Mucosa of stomach (tissue), 1 donor: ENCODE results near the gene TSSK2.

Source experiments
- H3K27me3 ChIP-seq: one replicate; pipeline ENCODE4 v1.7.0; 2013; ENCODE audit warnings: mild to moderate bottlenecking, low read length; ENCODE audit not compliant: control insufficient read depth, insufficient read depth
- H3K36me3 ChIP-seq: one replicate; pipeline ENCODE4 v1.7.0; 2013; ENCODE audit warnings: low read length; ENCODE audit not compliant: control insufficient read depth, insufficient read depth
- H3K4me1 ChIP-seq: one replicate; pipeline ENCODE4 v1.7.0; 2013; ENCODE audit warnings: mild to moderate bottlenecking, low read length; ENCODE audit not compliant: control insufficient read depth, insufficient read depth
- H3K4me3 ChIP-seq: one replicate; pipeline ENCODE4 v1.7.0; 2013; ENCODE audit warnings: low read length
- H3K9ac ChIP-seq: one replicate; pipeline ENCODE4 v1.7.0; 2013; ENCODE audit warnings: mild to moderate bottlenecking, low read length, moderate library complexity
- H3K9me3 ChIP-seq: one replicate; pipeline ENCODE4 v1.7.0; 2013; ENCODE audit warnings: mild to moderate bottlenecking, low read length, moderate library complexity; ENCODE audit not compliant: control insufficient read depth
- donor health status: Pancreatic carcinoma.

TSSK2 gene

GRCh38 chr22:19178657-19179496, 47.8 kb downstream of the TSSK2 start, which contains the start of gene SLC25A1:
TSS of gene SLC25A1 (minus strand) at chr22:19178736. CDS start at chr22:19178673, 63 bp downstream.
- Histone ChIP-seq H3K9ac (peak within 1 kb of the TSS; percentile 76), H3K4me1 (peaks cover 29% of the 10 kb centered on the region), H3K9me3 (no peaks in the 10 kb centered on the region), H3K36me3 (no peaks in the 10 kb centered on the region), H3K27me3 (no peaks in the 10 kb centered on the region), H3K4me3 (peak within 1 kb of the TSS; percentile 45)

- Histone ChIP-seq H3K27me3 (no peaks in the 10 kb centered on the region), H3K36me3 (no peaks in the 10 kb centered on the region), H3K9me3 (no peaks in the 10 kb centered on the region), H3K9ac (no peak overlapping the region), H3K4me1 (peaks cover 23% of the 10 kb centered on the region), H3K4me3 (no peak overlapping the region)
Observed at GRCh38 chr22:19179497-19180048, 48.5 kb downstream of the TSSK2 start.

GRCh38 chr22:19180234-19180633, 49.1 kb downstream of the TSSK2 start:
- H3K9ac ChIP-seq, result no peak overlapping the region
- peaks cover 21% of the 10 kb centered on the region for H3K4me1 ChIP-seq

GRCh38 chr22:19180740-19181410, 49.8 kb downstream of the TSSK2 start:
- no peaks in the 10 kb centered on the region for H3K27me3 ChIP-seq
- no peak overlapping the region for H3K4me3 ChIP-seq
- H3K36me3 ChIP-seq, result no peaks in the 10 kb centered on the region
- H3K4me1 ChIP-seq, result peaks cover 21% of the 10 kb centered on the region
- H3K9ac ChIP-seq, result no peak overlapping the region
- H3K9me3 ChIP-seq, result no peaks in the 10 kb centered on the region

More at GRCh38 chr22:19180234-19180633, 49.1 kb downstream of the TSSK2 start:
- H3K9me3 ChIP-seq, result no peaks in the 10 kb centered on the region
- H3K27me3 ChIP-seq, result no peaks in the 10 kb centered on the region
- H3K36me3 ChIP-seq, result no peaks in the 10 kb centered on the region
- H3K4me3 ChIP-seq, result no peak overlapping the region

GRCh38 chr22:19181786-19182471, 50.8 kb downstream of the TSSK2 start:
- Histone ChIP-seq H3K36me3 (no peaks in the 10 kb centered on the region), H3K9ac (no peak overlapping the region), H3K27me3 (no peaks in the 10 kb centered on the region), H3K4me1 (peaks cover 20% of the 10 kb centered on the region), H3K9me3 (no peaks in the 10 kb centered on the region), H3K4me3 (no peak overlapping the region)
